Gastroesophageal sphincter (tissue), 3 donors: ENCODE measurements around the gene LDAH.
A peak's percentile ranks its signal among the peaks of the same experiment; 100 is the strongest.

ENCODE experiments used
- EP300 ChIP-seq: sonication (generic); formaldehyde crosslinking; IDR thresholded peaks from one replicate; pipeline ENCODE4 v1.6.1; 2017; ENCODE audit warnings: antibody characterized with exemption, mild to moderate bottlenecking
- POLR2A ChIP-seq, 2 donors: fragments of 450-650 bp; IDR thresholded peaks; one replicate each; pipeline ENCODE4 v1.6.1; 2017; ENCODE audit warnings: antibody characterized with exemption in 2 of 2, mild to moderate bottlenecking in 2 of 2, moderate library complexity in 1 of 2
- TF ChIP-seq, protein P1 (sequence below), 4 experiments: fragments of 200-600 bp in 2 of 4; fragments of 450-650 bp in 2 of 4; sonication (generic) in 1 of 4; IDR thresholded peaks; one replicate each; pipeline ENCODE4 v1.5.1; 2017 to 2019; ENCODE audit warnings: antibody characterized with exemption in 4 of 4, mild to moderate bottlenecking in 2 of 4, moderate library complexity in 2 of 4

DNA sequence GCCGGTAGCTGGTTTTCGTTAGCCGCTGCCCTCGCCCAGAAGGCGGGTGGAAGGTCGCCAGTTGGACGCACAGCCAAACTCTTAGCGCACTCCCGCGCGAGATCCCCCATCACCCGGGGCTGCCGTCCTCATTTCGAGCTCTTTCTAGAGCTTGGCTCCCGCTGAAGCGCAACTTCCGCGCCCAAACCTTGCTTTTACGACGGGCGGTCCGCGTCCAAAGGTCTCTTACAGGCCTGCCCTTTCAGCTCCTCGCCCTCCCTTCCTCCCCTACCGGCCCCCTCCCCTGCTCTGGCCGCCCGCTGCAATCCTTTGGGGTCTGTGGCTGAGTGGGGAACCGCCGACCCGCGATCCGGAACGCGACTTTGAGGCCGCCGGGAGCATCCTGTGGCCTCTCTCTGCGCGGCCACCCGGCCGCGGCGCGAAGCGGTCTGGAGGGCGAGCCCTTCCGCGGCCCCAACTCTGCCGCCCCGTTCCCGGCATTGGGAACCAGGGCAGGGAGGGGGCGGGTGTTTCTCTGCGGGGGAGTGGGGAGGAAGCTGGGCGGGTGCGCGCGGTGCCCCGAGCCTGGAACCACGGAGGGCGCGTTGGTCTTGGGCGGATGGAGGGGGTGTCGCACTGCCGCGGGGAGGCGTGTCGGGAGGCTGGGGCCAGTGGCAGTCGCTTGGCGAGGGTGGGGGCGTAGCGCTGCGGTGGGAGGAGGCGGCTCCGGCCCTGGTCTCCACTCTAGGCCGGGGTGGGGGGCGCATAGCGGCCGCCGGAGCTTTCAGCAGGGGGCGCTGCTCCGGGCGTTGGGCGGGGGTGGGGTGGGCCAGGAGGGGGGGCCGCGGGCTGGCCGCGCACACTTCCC lies 156.4 kb downstream of the LDAH start, which contains the start of gene GDF7:
- TF ChIP-seq EP300 (no peak), POLR2A (IDR thresholded peaks at IDR 0.05) (peak in 1 of 2 donors; percentile 6)
- TF ChIP-seq, protein P1, sequence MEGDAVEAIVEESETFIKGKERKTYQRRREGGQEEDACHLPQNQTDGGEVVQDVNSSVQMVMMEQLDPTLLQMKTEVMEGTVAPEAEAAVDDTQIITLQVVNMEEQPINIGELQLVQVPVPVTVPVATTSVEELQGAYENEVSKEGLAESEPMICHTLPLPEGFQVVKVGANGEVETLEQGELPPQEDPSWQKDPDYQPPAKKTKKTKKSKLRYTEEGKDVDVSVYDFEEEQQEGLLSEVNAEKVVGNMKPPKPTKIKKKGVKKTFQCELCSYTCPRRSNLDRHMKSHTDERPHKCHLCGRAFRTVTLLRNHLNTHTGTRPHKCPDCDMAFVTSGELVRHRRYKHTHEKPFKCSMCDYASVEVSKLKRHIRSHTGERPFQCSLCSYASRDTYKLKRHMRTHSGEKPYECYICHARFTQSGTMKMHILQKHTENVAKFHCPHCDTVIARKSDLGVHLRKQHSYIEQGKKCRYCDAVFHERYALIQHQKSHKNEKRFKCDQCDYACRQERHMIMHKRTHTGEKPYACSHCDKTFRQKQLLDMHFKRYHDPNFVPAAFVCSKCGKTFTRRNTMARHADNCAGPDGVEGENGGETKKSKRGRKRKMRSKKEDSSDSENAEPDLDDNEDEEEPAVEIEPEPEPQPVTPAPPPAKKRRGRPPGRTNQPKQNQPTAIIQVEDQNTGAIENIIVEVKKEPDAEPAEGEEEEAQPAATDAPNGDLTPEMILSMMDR (IDR thresholded peaks at IDR 0.05): peak in 1 of 4 experiments; percentile 55
